ENCODE measurements around the gene SORCS2. TPM values are rescaled to one million over a fixed set of nuclear protein-coding genes. Genes with fewer than 3 reads are reported as not detected.
A peak's percentile ranks its signal among the peaks of the same experiment; 100 is the strongest.

The SORCS2 gene
- total RNA-seq, 1 donor from 2014 or later, result 7.1 TPM

DNA sequence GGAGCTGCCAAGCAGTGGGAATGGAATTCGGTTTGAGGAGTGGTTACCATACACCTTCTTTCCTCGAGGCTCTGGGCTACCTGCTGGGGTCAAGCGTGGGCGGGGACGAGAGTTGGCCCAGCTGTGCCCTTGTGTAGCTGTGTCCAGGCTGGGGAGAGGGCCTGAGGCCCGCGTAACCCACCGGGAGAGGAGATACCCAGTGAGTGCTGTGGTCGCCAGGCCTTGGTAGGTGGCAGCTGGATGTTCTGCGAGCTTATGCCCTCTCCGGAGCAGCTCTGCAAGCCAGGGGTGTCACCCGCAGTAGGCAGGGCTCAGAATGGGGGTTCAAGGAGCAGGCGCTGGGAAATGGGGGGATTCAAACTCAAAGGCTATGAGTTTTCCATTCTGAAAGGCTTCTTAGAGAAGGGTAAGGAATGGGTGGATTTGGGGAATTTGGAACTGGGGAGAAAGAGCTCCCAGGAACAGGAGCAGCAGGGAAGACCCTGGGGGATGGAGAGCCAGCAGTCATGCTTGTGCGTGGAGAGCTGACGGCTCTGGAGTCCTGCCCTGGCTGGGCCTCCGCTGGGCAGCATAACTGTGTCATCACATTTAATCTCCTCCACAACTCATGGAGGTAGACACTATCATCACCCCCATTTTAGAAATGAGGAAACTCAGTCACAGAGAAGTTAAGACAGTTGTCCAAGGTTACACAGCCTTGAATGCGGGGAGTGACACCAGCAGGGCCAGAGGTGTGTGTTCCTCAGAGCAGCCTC lies 117.5 kb downstream of the SORCS2 start:
- H3K9me3 Mint-ChIP-seq, result no peaks in the 10 kb centered on the region
- H3K4me3 Mint-ChIP-seq, result no peak overlapping the region
- H3K4me1 Mint-ChIP-seq, result peaks cover 11% of the 10 kb centered on the region
- no peak for DNase-seq (ENCODE audit: low spot score in 2 of 2, unreplicated experiment in 2 of 2)
- TF ChIP-seq, protein P1, sequence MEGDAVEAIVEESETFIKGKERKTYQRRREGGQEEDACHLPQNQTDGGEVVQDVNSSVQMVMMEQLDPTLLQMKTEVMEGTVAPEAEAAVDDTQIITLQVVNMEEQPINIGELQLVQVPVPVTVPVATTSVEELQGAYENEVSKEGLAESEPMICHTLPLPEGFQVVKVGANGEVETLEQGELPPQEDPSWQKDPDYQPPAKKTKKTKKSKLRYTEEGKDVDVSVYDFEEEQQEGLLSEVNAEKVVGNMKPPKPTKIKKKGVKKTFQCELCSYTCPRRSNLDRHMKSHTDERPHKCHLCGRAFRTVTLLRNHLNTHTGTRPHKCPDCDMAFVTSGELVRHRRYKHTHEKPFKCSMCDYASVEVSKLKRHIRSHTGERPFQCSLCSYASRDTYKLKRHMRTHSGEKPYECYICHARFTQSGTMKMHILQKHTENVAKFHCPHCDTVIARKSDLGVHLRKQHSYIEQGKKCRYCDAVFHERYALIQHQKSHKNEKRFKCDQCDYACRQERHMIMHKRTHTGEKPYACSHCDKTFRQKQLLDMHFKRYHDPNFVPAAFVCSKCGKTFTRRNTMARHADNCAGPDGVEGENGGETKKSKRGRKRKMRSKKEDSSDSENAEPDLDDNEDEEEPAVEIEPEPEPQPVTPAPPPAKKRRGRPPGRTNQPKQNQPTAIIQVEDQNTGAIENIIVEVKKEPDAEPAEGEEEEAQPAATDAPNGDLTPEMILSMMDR (IDR thresholded peaks at IDR 0.05; ENCODE audit: unreplicated experiment), result no peak
- no peaks in the 10 kb centered on the region for H3K36me3 Mint-ChIP-seq
- H3K27me3 Mint-ChIP-seq (ENCODE audit: low read depth), result peaks cover 13% of the 10 kb centered on the region
- no peak overlapping the region for H3K27ac Mint-ChIP-seq

DNA sequence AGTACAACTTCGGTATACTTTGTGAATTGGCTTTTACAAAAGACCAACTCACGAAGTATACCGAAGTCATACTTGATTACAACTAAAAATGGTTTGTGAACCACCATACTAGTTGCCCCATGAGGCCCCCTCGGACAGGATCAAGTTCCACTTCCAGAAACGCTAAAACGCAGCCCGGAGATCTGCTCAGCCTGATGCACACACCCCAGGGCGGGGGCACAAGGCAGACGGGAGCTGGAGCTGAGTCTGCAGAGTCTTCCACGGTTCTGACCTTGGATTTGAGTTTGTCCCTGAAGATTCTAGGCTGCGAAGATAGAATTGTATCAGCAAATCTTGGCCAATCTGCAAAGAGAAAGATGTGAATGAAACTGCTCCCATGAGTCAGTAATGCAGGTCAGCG lies 118.1 kb downstream of the SORCS2 start:
- Mint-ChIP-seq H3K4me3 (no peak overlapping the region), H3K9me3 (no peaks in the 10 kb centered on the region), H3K4me1 (peaks cover 11% of the 10 kb centered on the region), H3K27ac (no peak overlapping the region), H3K36me3 (no peaks in the 10 kb centered on the region), H3K27me3 (ENCODE audit: low read depth) (peaks cover 13% of the 10 kb centered on the region)
- DNase-seq (ENCODE audit: low spot score in 2 of 2, unreplicated experiment in 2 of 2), result no peak
- TF ChIP-seq, protein P1 (IDR thresholded peaks at IDR 0.05; ENCODE audit: unreplicated experiment), result no peak

DNA sequence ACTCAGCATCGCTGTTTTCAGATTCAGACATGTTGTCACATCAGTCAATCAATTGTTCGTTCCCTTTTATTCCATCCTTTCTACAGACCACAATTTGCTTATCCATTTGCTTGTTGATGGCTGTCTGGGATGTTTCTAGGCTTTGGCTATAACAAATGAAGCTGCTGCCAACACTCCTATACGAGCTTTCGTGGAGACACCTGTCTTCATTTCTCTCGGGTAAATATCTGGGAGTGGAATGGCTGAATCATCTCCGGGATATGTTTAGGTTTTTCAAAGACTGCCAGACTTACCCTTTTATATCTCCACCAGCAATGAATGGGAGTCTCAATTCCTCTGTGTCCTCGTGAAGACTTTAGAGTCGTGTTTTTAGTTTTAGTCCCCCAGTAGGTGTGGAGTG lies 118.9 kb downstream of the SORCS2 start:
- no peaks in the 10 kb centered on the region for H3K36me3 Mint-ChIP-seq
- DNase-seq (ENCODE audit: low spot score in 2 of 2, unreplicated experiment in 2 of 2), result no peak
- peaks cover 11% of the 10 kb centered on the region for H3K4me1 Mint-ChIP-seq
- H3K4me3 Mint-ChIP-seq, result no peak overlapping the region
- TF ChIP-seq, protein P1 (IDR thresholded peaks at IDR 0.05; ENCODE audit: unreplicated experiment), result no peak
- no peak overlapping the region for H3K27ac Mint-ChIP-seq
- H3K9me3 Mint-ChIP-seq, result no peaks in the 10 kb centered on the region
- peaks cover 14% of the 10 kb centered on the region for H3K27me3 Mint-ChIP-seq (ENCODE audit: low read depth)

DNA sequence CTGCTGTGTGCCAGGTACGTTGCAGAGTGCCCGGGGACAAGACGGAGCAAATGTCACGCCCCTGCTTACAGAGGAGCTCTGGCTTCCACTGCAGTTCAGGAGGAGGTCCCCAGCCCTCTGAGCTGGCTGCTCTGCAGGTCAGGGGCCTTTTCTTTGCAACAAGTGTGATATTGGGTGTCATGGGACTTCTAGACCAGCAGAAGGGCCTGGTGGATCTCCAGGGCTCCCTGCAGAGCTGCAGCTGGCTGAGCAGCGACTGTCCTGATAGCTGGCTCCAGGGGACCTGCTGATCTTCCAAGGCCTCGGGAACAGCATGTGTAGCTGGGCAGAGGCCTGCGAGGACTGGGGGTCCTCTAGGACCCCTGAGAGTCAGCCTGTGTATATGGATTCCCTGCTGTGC lies 120.4 kb downstream of the SORCS2 start:
- H3K27ac Mint-ChIP-seq, result no peak overlapping the region
- H3K9me3 Mint-ChIP-seq, result no peaks in the 10 kb centered on the region
- H3K36me3 Mint-ChIP-seq, result no peaks in the 10 kb centered on the region

DNA sequence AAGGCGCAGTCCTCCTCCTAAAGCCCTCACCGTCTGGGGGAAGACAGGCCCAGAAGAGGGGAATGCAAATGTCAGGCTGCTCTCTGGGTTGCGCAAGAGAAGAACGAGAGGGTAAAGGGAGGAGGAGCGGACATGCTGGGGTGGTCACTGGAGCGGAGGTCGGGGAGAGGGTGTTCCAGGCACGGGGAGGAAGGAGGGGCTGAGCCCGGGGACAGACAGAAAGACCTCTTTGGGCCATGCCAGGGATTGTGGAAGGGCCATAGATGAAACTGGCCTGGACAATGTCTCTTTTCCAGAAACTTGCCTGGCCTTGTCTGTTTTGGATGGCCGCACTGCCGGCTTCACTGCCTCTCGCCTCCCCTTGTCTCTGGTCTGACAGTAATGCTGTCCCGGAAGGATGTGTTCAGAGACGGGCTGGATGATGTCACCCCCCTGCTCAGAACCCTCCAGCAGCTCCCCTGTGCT lies 121.0 kb downstream of the SORCS2 start:
- H3K9me3 Mint-ChIP-seq, result peaks cover under 1% of the 10 kb centered on the region
- H3K27ac Mint-ChIP-seq, result peak overlapping the region; percentile 37
- TF ChIP-seq, protein P1 (IDR thresholded peaks at IDR 0.05; ENCODE audit: unreplicated experiment), result no peak
- H3K4me3 Mint-ChIP-seq, result no peak overlapping the region
- peaks cover 11% of the 10 kb centered on the region for H3K4me1 Mint-ChIP-seq
- DNase-seq (ENCODE audit: low spot score in 2 of 2, unreplicated experiment in 2 of 2), result no peak
- no peaks in the 10 kb centered on the region for H3K36me3 Mint-ChIP-seq
- H3K27me3 Mint-ChIP-seq (ENCODE audit: low read depth), result peaks cover 7% of the 10 kb centered on the region

More for the DNA sequence above, 120.4 kb downstream of the SORCS2 start:
- DNase-seq (ENCODE audit: low spot score in 2 of 2, unreplicated experiment in 2 of 2), result no peak
- H3K4me3 Mint-ChIP-seq, result no peak overlapping the region
- H3K4me1 Mint-ChIP-seq, result peaks cover 11% of the 10 kb centered on the region
- peaks cover 8% of the 10 kb centered on the region for H3K27me3 Mint-ChIP-seq (ENCODE audit: low read depth)
- TF ChIP-seq, protein P1 (IDR thresholded peaks at IDR 0.05; ENCODE audit: unreplicated experiment), result no peak

Measured in mesothelial cell of epicardium (in vitro differentiated cells).